Sigmoid colon (tissue), 7 donors: ENCODE results near the gene ITPKA. TPM values are rescaled to one million over a fixed set of nuclear protein-coding genes. Genes with fewer than 3 reads are reported as not detected.

Experiments used
- DNase-seq: peaks from one replicate; pipeline ENCODE4 v3.0.0-alpha.2; 2019
- H3K27ac ChIP-seq, 4 donors: fragments of 200-600 bp; sonication (generic); one replicate each; pipeline ENCODE4 v1.5.1; 2016 to 2019; ENCODE audit warnings: mild to moderate bottlenecking in 1 of 4
- H3K27me3 ChIP-seq, 3 donors: fragments of 200-600 bp; sonication (generic); one replicate each; pipeline ENCODE4 v1.5.1; 2019; ENCODE audit warnings: mild to moderate bottlenecking in 1 of 3
- H3K36me3 ChIP-seq, 4 donors: fragments of 200-600 bp; sonication (generic); one replicate each; pipeline ENCODE4 v1.5.1; 2016 to 2019
- H3K4me1 ChIP-seq, 4 donors: fragments of 200-600 bp; sonication (generic); one replicate each; pipeline ENCODE4 v1.5.1; 2017 to 2019
- H3K4me3 ChIP-seq, 4 donors: fragments of 200-600 bp; sonication (generic); one replicate each; pipeline ENCODE4 v1.5.1; 2017 to 2019; ENCODE audit warnings: mild to moderate bottlenecking in 2 of 4, moderate library complexity in 1 of 4
- H3K9me3 ChIP-seq, 4 donors: fragments of 200-600 bp in 3 of 4; sonication (generic) in 3 of 4; one replicate each; pipeline versions ENCODE4 v1.5.1 to v1.6.1; 2013 to 2019
- CTCF ChIP-seq, 4 experiments: fragments of 450-650 bp in 3 of 4; fragments of 200-600 bp in 1 of 4; IDR thresholded peaks; one replicate each; pipeline ENCODE4 v1.5.1; 2016 to 2019; ENCODE audit warnings: antibody characterized with exemption in 4 of 4, mild to moderate bottlenecking in 3 of 4, moderate library complexity in 2 of 4
- EP300 ChIP-seq, 4 donors: sonication (generic); formaldehyde crosslinking; IDR thresholded peaks; one replicate each; pipeline ENCODE4 v1.6.1; 2017; ENCODE audit warnings: antibody characterized with exemption in 4 of 4
- POLR2A ChIP-seq, 2 donors: fragments of 450-650 bp; IDR thresholded peaks; one replicate each; pipeline ENCODE4 v1.6.1; 2016; ENCODE audit warnings: antibody characterized with exemption in 2 of 2, mild to moderate bottlenecking in 2 of 2, moderate library complexity in 2 of 2
- POLR2AphosphoS5 ChIP-seq, 4 donors: sonication (generic); formaldehyde crosslinking; IDR thresholded peaks; one replicate each; pipeline ENCODE4 v1.6.1; 2017; ENCODE audit warnings: antibody characterized with exemption in 4 of 4
- WGBS, 2 donors: extraction: QIAGEN DNeasy Blood & Tissue Kit; methylation state at CpG; one replicate each; pipeline ENCODE4 v1.1.7; 2013; 5-methylcytosine and 5-hydroxymethylcytosine counted together
- intact Hi-C: fragments of 100-400 bp; cut with DNase I; formaldehyde crosslinking; loops from one replicate; pipeline ENCODE4 v1.15.1; 2023
- polyA plus RNA-seq, 3 donors: library from polyadenylated mRNA; stranded (reverse); fragments of 200-250 nt; gene quantifications; one replicate each; pipeline ENCODE4 v1.2.3, GENCODE V29; 2013
- total RNA-seq, 4 donors: library from RNA; depleted of rRNA; stranded (reverse); fragments of >200 nt; gene quantifications; one replicate each; pipeline ENCODE4 v1.1.0, GENCODE V29; 2016
- donor health status: healthy with polysubstance abuse.
- donor health status: Bipolar disorder and iron deficiency.
- donor health status: healthy.

The ITPKA gene
- total and polyA plus RNA-seq, 7 donors = 0.49 to 52.9 (median 6.4) TPM; not detected in 1

GRCh38 chr15:41501931-41502794, 8.5 kb downstream of the ITPKA start:
- no peaks in the 10 kb centered on the region for H3K36me3 ChIP-seq
- peaks cover 18 to 69% (median 50%) of the 10 kb centered on the region in 3 donors for H3K27me3 ChIP-seq
- peaks cover 0 to 22% (median 19%) of the 10 kb centered on the region in 4 donors for H3K4me1 ChIP-seq
- TF ChIP-seq EP300 (IDR thresholded peaks at IDR 0.05) (no peak), POLR2A (IDR thresholded peaks at IDR 0.05) (no peak), CTCF (IDR thresholded peaks at IDR 0.05) (no peak), POLR2AphosphoS5 (IDR thresholded peaks at IDR 0.05) (no peak)
- no peak overlapping the region for H3K27ac ChIP-seq
- no peaks in the 10 kb centered on the region for H3K9me3 ChIP-seq
- DNase-seq = no peak
- WGBS, 2 donors = 30 to 77% methylated on average over 64 of the region's 64 CpGs
- H3K4me3 ChIP-seq = peak overlapping the region in 3 of 4 donors; percentile 4 to 28 (median 26)
- intact Hi-C loops = no loop called here

DNA sequence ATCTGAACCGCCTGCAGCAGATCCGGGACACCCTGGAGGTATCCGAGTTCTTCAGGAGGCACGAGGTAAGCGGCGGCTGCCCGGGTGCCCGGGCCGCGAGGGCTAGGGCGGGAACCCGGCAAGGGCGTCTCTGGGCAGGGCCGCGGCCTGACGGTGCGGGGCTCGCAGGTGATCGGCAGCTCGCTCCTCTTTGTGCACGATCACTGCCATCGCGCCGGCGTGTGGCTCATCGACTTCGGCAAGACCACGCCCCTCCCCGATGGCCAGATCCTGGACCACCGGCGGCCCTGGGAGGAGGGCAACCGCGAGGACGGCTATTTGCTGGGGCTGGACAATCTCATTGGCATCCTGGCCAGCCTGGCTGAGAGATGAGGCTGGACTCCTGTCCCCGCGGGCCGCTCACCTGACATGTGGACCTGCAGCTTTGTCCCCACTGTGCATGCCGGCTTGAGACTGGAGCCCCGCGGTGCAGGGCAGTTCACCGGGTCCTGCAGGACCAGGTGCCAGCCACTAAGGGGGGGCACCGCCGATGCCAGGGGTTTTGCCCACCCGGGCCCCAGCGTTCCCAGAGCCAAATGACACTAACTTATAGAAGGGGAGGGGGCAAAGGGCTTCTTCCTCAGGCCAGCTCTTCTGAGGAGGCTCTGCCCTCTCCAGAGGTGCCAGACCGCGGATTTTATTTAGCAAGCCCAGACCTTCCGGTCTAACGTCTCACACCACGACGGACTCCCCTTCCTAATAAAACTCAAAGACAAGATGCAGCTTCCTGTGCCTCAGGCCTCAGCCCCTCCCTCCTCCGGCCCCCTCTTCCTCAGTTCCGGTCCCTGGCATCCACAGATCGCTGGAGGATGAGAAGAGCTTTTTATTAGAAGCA, 9.4 kb downstream of the ITPKA start:
- WGBS, 2 donors = 34 to 79% methylated on average over 54 of the region's 54 CpGs
- Histone ChIP-seq H3K4me3 (peak overlapping the region in 3 of 4 donors; percentile 4 to 28 (median 26)), H3K36me3 (no peaks in the 10 kb centered on the region), H3K27me3 (peaks cover 18 to 61% (median 50%) of the 10 kb centered on the region in 3 donors), H3K27ac (no peak overlapping the region), H3K4me1 (peaks cover 0 to 22% (median 19%) of the 10 kb centered on the region in 4 donors), H3K9me3 (no peaks in the 10 kb centered on the region)
- DNase-seq = no peak
- no peak for TF ChIP-seq EP300 (IDR thresholded peaks at IDR 0.05)
- TF ChIP-seq POLR2AphosphoS5 (IDR thresholded peaks at IDR 0.05) = no peak
- no peak for TF ChIP-seq POLR2A (IDR thresholded peaks at IDR 0.05)
- TF ChIP-seq CTCF (IDR thresholded peaks at IDR 0.05) = no peak
- intact Hi-C loops = no loop called here

GRCh38 chr15:41503669-41504010, 10.0 kb downstream of the ITPKA start:
- no peak for DNase-seq
- Histone ChIP-seq H3K4me3 (no peak overlapping the region), H3K4me1 (peaks cover 0 to 22% (median 19%) of the 10 kb centered on the region in 4 donors), H3K27me3 (peaks cover 18 to 57% (median 50%) of the 10 kb centered on the region in 3 donors), H3K9me3 (no peaks in the 10 kb centered on the region), H3K27ac (no peak overlapping the region), H3K36me3 (no peaks in the 10 kb centered on the region)
- WGBS, 2 donors = 84 to 89% methylated on average over 5 of the region's 5 CpGs
- intact Hi-C loops = no loop called here
- TF ChIP-seq POLR2AphosphoS5 (IDR thresholded peaks at IDR 0.05) = no peak

- no peak overlapping the region for H3K27ac ChIP-seq
- DNase-seq = no peak
- WGBS, 2 donors = 95 to 96% methylated on average over 13 of the region's 13 CpGs
- no peaks in the 10 kb centered on the region for H3K36me3 ChIP-seq
- H3K27me3 ChIP-seq = peaks cover 18 to 47% (median 39%) of the 10 kb centered on the region in 3 donors
- intact Hi-C loops = no loop called here
- H3K4me3 ChIP-seq = no peak overlapping the region
- TF ChIP-seq EP300 (IDR thresholded peaks at IDR 0.05) (no peak), POLR2AphosphoS5 (IDR thresholded peaks at IDR 0.05) (no peak), CTCF (IDR thresholded peaks at IDR 0.05) (no peak), POLR2A (IDR thresholded peaks at IDR 0.05) (no peak)
- no peaks in the 10 kb centered on the region for H3K9me3 ChIP-seq
- H3K4me1 ChIP-seq = peaks cover 0 to 22% (median 19%) of the 10 kb centered on the region in 4 donors
Observed at GRCh38 chr15:41504751-41505492, 11.2 kb downstream of the ITPKA start.
